ENCODE results near the gene ASTL. TPM values are rescaled to one million over a fixed set of nuclear protein-coding genes. Genes with fewer than 3 reads are reported as not detected.

ASTL gene
- total RNA-seq, 4 donors from 2014 or later, result not detected

DNA sequence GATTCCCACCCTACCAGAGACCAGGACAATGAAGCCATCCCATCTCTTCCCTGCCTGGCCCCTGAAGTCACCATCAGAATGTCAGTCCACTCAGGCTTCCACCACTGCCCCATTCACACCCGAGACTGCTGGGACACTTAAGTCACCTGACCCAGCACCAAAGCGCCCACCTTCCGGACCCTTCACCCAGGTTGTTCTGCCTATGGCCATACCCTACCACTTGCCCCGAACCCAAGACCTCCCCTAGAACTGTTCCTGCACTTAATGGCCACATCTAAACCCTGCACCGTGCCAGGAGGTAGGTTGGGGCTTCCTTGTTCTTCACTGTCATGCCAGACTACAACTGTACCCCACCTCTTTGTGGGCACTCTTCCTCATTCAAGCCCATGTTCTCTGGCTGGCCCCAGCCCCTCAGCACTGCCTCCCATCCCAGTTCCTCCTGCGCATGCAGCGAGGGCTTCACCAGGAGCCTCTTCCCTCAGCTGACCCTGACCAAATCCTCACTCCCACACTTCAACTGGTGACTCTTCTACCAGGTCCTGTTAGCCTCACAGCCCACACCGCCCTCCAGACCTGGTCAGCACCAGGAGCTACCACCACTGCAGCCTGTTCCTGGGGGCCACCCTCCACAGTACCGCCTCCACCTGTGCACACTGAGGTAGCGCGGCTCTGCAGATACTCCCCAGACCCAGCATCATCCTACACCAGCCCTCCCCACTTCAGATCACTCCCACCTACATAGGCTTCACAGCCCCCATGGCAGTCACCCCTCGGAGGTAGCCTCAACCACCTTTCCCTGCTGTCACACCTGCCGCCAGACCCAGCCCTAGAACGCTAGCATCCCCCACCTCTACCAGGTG lies 13.7 kb downstream of the ASTL start:
- no peak for DNase-seq
- H3K4me3 ChIP-seq, result no peak overlapping the region
- H3K9me3 ChIP-seq, result no peaks in the 10 kb centered on the region
- H3K27me3 ChIP-seq, result no peaks in the 10 kb centered on the region
- H3K36me3 ChIP-seq, result no peaks in the 10 kb centered on the region
- H3K4me1 ChIP-seq, result no peaks in the 10 kb centered on the region
- no peak overlapping the region for H3K27ac ChIP-seq
- intact Hi-C loops (cut with DNase I; ENCODE audit: low total_unique reads), result no loop called here
- TF ChIP-seq, protein P1, sequence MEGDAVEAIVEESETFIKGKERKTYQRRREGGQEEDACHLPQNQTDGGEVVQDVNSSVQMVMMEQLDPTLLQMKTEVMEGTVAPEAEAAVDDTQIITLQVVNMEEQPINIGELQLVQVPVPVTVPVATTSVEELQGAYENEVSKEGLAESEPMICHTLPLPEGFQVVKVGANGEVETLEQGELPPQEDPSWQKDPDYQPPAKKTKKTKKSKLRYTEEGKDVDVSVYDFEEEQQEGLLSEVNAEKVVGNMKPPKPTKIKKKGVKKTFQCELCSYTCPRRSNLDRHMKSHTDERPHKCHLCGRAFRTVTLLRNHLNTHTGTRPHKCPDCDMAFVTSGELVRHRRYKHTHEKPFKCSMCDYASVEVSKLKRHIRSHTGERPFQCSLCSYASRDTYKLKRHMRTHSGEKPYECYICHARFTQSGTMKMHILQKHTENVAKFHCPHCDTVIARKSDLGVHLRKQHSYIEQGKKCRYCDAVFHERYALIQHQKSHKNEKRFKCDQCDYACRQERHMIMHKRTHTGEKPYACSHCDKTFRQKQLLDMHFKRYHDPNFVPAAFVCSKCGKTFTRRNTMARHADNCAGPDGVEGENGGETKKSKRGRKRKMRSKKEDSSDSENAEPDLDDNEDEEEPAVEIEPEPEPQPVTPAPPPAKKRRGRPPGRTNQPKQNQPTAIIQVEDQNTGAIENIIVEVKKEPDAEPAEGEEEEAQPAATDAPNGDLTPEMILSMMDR (IDR thresholded peaks at IDR 0.05), result no peak
- TF ChIP-seq POLR2A (IDR thresholded peaks at IDR 0.05), result no peak

DNA sequence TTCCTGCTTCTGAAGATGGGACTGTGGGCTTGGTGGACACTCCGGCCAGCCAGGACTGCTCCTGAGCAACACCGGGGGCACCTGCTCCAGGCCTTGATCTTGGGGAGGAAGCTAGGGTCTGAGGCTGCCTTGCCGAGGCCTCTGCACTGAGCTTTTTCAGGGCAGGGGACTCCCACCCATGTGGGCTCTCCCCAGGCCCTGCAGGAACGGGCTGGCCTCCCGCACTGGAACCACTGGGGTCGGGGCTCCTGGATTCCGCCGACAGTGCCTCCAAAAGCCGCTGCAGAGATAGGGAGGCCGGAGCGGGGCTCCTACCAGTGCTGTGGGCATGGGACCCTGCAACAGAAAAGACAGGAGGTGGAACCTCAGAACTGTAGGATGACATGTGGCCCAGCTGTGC lies 14.4 kb downstream of the ASTL start:
- H3K36me3 ChIP-seq, result no peaks in the 10 kb centered on the region
- no peaks in the 10 kb centered on the region for H3K4me1 ChIP-seq
- no peak for DNase-seq
- H3K27ac ChIP-seq, result no peak overlapping the region
- intact Hi-C loops (cut with DNase I; ENCODE audit: low total_unique reads), result no loop called here
- no peak overlapping the region for H3K4me3 ChIP-seq
- H3K9me3 ChIP-seq, result no peaks in the 10 kb centered on the region
- no peak for TF ChIP-seq POLR2A (IDR thresholded peaks at IDR 0.05)
- TF ChIP-seq, protein P1 (IDR thresholded peaks at IDR 0.05), result no peak
- no peaks in the 10 kb centered on the region for H3K27me3 ChIP-seq

DNA sequence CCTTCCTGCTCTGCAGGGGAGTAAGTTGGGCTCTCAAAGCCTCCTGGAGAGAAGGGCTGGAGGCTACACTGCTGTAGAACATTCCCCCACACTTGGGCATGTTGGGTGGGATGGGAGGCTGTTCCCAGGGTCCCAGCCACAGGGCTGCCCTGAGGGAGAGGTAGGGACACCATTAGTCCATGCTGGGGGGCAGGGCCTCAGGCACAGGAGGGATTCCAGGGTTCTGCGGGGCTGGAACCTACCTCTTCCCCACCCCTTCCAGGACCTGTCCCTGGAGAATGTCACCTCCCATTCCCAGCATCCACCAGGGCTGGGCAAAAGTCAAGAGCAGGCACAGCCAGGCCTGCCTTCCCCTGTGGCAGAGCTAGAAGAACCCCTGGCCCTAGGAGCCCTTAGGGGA lies 15.0 kb downstream of the ASTL start:
- H3K36me3 ChIP-seq, result no peaks in the 10 kb centered on the region
- no peak overlapping the region for H3K4me3 ChIP-seq
- H3K27me3 ChIP-seq, result no peaks in the 10 kb centered on the region
- no peaks in the 10 kb centered on the region for H3K9me3 ChIP-seq
- no peak for DNase-seq
- intact Hi-C loops (cut with DNase I; ENCODE audit: low total_unique reads), result no loop called here
- no peaks in the 10 kb centered on the region for H3K4me1 ChIP-seq
- TF ChIP-seq POLR2A (IDR thresholded peaks at IDR 0.05), result no peak
- TF ChIP-seq, protein P1 (IDR thresholded peaks at IDR 0.05), result no peak
- H3K27ac ChIP-seq, result no peak overlapping the region

DNA sequence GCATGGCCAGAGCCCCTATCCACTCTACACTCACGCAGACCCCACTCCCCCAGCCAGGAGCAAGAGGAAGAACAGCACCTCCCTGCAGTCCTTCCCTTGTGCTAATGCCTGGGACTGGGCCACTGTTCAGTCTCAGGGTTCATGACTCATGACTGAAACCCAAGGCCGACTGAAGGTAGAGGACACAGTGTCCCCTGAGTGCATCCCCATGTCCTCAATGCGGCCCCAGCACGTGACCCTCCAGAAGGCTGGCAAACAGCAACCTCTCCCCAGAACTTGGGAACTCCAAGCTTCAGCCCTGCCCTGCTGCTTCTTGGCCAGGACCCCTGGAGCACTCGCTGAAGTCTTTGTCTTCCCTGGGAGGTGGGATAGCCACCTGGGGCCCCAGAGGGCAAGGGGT lies 15.9 kb downstream of the ASTL start:
- H3K9me3 ChIP-seq, result no peaks in the 10 kb centered on the region
- intact Hi-C loops (cut with DNase I; ENCODE audit: low total_unique reads), result no loop called here

DNA sequence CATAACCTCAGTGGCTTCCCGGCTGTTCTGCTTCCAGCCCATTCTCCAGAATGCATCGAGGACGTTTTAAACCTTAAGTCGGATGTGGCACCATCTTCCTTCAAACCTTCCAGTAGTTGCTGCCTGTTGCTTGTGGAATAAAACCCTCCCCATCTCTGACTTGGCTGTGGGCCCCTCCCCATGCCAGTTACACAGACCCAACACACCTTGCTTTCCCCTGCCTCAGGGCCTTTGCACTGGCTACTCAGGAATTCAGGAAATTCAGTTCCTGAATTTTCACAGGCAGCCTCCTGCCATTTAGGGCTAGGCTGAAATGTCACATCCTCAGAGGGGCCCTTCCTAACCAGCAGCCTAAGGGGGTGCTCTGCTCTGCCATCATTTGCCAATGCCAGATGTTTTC lies 16.9 kb downstream of the ASTL start:
- H3K27ac ChIP-seq, result no peak overlapping the region
- peaks cover 0 to 10% of the 10 kb centered on the region in 2 donors for H3K4me1 ChIP-seq
- no peaks in the 10 kb centered on the region for H3K9me3 ChIP-seq
- H3K27me3 ChIP-seq, result peaks cover 0 to 4% of the 10 kb centered on the region in 2 donors
- intact Hi-C loops (cut with DNase I; ENCODE audit: low total_unique reads), result no loop called here
- no peaks in the 10 kb centered on the region for H3K36me3 ChIP-seq
- H3K4me3 ChIP-seq, result no peak overlapping the region
- TF ChIP-seq, protein P1 (IDR thresholded peaks at IDR 0.05), result no peak
- TF ChIP-seq POLR2A (IDR thresholded peaks at IDR 0.05), result no peak
- no peak for DNase-seq

More for the DNA sequence above, 15.9 kb downstream of the ASTL start:
- DNase-seq, result no peak
- TF ChIP-seq, protein P1 (IDR thresholded peaks at IDR 0.05), result no peak
- no peak for TF ChIP-seq POLR2A (IDR thresholded peaks at IDR 0.05)
- H3K4me1 ChIP-seq, result peaks cover 0 to under 1% of the 10 kb centered on the region in 2 donors
- H3K36me3 ChIP-seq, result no peaks in the 10 kb centered on the region
- no peak overlapping the region for H3K4me3 ChIP-seq
- no peaks in the 10 kb centered on the region for H3K27me3 ChIP-seq
- H3K27ac ChIP-seq, result no peak overlapping the region

All from uterus (tissue), 4 donors.